Stimulated activated CD4-positive, alpha-beta T cell treated with anti-CD3 and anti-CD28 coated beads, TNF-alpha, amount 100 ng/mL, for 1 hour (primary cell): ENCODE data around the gene PTGER3.
"Not testable (repeated sequence)": the region's sequence is repeated elsewhere in the genome, so short reads cannot be mapped to it uniquely, and the experiment has no call there.

Experiments used
- DNase-seq, 3 donors: peaks; one replicate each; pipeline ENCODE4 v3.0.0-alpha.2; 2020; ENCODE audit warnings: low read depth in 3 of 3, low spot score in 1 of 3

The PTGER3 gene

GRCh38 chr1:70961374-70961975, 86.1 kb downstream of the PTGER3 start:
- DNase-seq: no peak

GRCh38 chr1:70948396-70949017, 99.1 kb downstream of the PTGER3 start:
- DNase-seq: no peak

GRCh38 chr1:70947835-70948234, 99.8 kb downstream of the PTGER3 start:
- DNase-seq: no peak

- no peak for DNase-seq
Observed at GRCh38 chr1:70945676-70946075, 101.9 kb downstream of the PTGER3 start.

- no peak for DNase-seq
Observed at GRCh38 chr1:70945251-70945650, 102.4 kb downstream of the PTGER3 start.

GRCh38 chr1:70941563-70941962, 106.1 kb downstream of the PTGER3 start:
- no peak for DNase-seq

GRCh38 chr1:70940398-70940797, 107.2 kb downstream of the PTGER3 start:
- not testable (repeated sequence) for DNase-seq

- no peak for DNase-seq
Observed at GRCh38 chr1:70934194-70934961, 113.2 kb downstream of the PTGER3 start.

- DNase-seq: no peak
Observed at GRCh38 chr1:70930062-70930461, 117.6 kb downstream of the PTGER3 start.

- DNase-seq: no peak
Observed at GRCh38 chr1:70922196-70922595, 125.4 kb downstream of the PTGER3 start.
